ENCODE results near the gene GPX4.

Gene GPX4

GRCh38 chr19:1055886-1056620 is 47.7 kb upstream of the GPX4 start:
- Histone ChIP-seq H3K4me2 (ENCODE audit: insufficient read depth, low read length) (no peak overlapping the region), H3K4me1 (ENCODE audit: insufficient read depth, low read length) (no peaks in the 10 kb centered on the region), H3K4me3 (ENCODE audit: low read depth in 1 of 2, low read length in 2 of 2) (no peak overlapping the region), H3K27me3 (ENCODE audit: insufficient read depth, low read length, poor library complexity) (no peaks in the 10 kb centered on the region), H3K79me2 (ENCODE audit: insufficient read depth, low read length) (no peaks in the 10 kb centered on the region), H2AFZ (ENCODE audit: low read depth, low read length) (no peak overlapping the region), H3K27ac (ENCODE audit: low read length) (no peak overlapping the region), H4K20me1 (ENCODE audit: insufficient read depth, low read length) (no peaks in the 10 kb centered on the region), H3K9me3 (ENCODE audit: insufficient read depth, low read length, severe bottlenecking) (peaks cover 35% of the 10 kb centered on the region), H3K36me3 (ENCODE audit: insufficient read depth, low read length) (peaks cover 45% of the 10 kb centered on the region), H3K9ac (ENCODE audit: low read depth, low read length) (no peak overlapping the region)
- ATAC-seq (ENCODE audit: insufficient read depth, low read depth) (no peak), DNase-seq (no peak)
- TF ChIP-seq CTCF (IDR thresholded peaks at IDR 0.05; ENCODE audit: borderline replicate concordance, extremely low read depth, low read length, poor library complexity, severe bottlenecking) (no peak), EZH2 (IDR thresholded peaks at IDR 0.05; ENCODE audit: borderline replicate concordance, low read depth, low read length, severe bottlenecking) (no peak)

- H3K36me3 ChIP-seq (ENCODE audit: insufficient read depth, low read length): peaks cover 45% of the 10 kb centered on the region
- H2AFZ ChIP-seq (ENCODE audit: low read depth, low read length): no peak overlapping the region
- H3K4me3 ChIP-seq (ENCODE audit: low read depth in 1 of 2, low read length in 2 of 2): peak overlapping the region in 1 of 2 experiments; percentile 8; a peak in 1 of 4 replicates
- H3K4me1 ChIP-seq (ENCODE audit: insufficient read depth, low read length): no peaks in the 10 kb centered on the region
- TF ChIP-seq EZH2 (IDR thresholded peaks at IDR 0.05; ENCODE audit: borderline replicate concordance, low read depth, low read length, severe bottlenecking) (no peak), CTCF (IDR thresholded peaks at IDR 0.05; ENCODE audit: borderline replicate concordance, extremely low read depth, low read length, poor library complexity, severe bottlenecking) (no peak)
- peaks cover 35% of the 10 kb centered on the region for H3K9me3 ChIP-seq (ENCODE audit: insufficient read depth, low read length, severe bottlenecking)
- H3K27me3 ChIP-seq (ENCODE audit: insufficient read depth, low read length, poor library complexity): no peaks in the 10 kb centered on the region
- H4K20me1 ChIP-seq (ENCODE audit: insufficient read depth, low read length): no peaks in the 10 kb centered on the region
- no peak overlapping the region for H3K27ac ChIP-seq (ENCODE audit: low read length)
- H3K4me2 ChIP-seq (ENCODE audit: insufficient read depth, low read length): no peak overlapping the region
- H3K79me2 ChIP-seq (ENCODE audit: insufficient read depth, low read length): no peaks in the 10 kb centered on the region
- ATAC-seq (ENCODE audit: insufficient read depth, low read depth) (no peak), DNase-seq (peak; percentile 57)
- no peak overlapping the region for H3K9ac ChIP-seq (ENCODE audit: low read depth, low read length)
Measured at GRCh38 chr19:1057176-1057855, 46.5 kb upstream of the GPX4 start.

GRCh38 chr19:1058112-1058511 is 45.7 kb upstream of the GPX4 start:
- Histone ChIP-seq H3K9ac (ENCODE audit: low read depth, low read length) (no peak overlapping the region), H3K27me3 (ENCODE audit: insufficient read depth, low read length, poor library complexity) (no peaks in the 10 kb centered on the region), H3K27ac (ENCODE audit: low read length) (no peak overlapping the region), H2AFZ (ENCODE audit: low read depth, low read length) (no peak overlapping the region), H3K4me2 (ENCODE audit: insufficient read depth, low read length) (no peak overlapping the region), H3K4me3 (ENCODE audit: low read depth in 1 of 2, low read length in 2 of 2) (no peak overlapping the region), H3K36me3 (ENCODE audit: insufficient read depth, low read length) (peaks cover 45% of the 10 kb centered on the region), H3K9me3 (ENCODE audit: insufficient read depth, low read length, severe bottlenecking) (peaks cover 35% of the 10 kb centered on the region), H3K4me1 (ENCODE audit: insufficient read depth, low read length) (no peaks in the 10 kb centered on the region), H3K79me2 (ENCODE audit: insufficient read depth, low read length) (no peaks in the 10 kb centered on the region), H4K20me1 (ENCODE audit: insufficient read depth, low read length) (no peaks in the 10 kb centered on the region)
- TF ChIP-seq CTCF (IDR thresholded peaks at IDR 0.05; ENCODE audit: borderline replicate concordance, extremely low read depth, low read length, poor library complexity, severe bottlenecking) (no peak), EZH2 (IDR thresholded peaks at IDR 0.05; ENCODE audit: borderline replicate concordance, low read depth, low read length, severe bottlenecking) (no peak)
- DNase-seq: no peak
- ATAC-seq (ENCODE audit: insufficient read depth, low read depth): no peak
